HK-2 (cell line): ENCODE data around the gene ZNF789.
A peak's percentile ranks its signal among the peaks of the same experiment; 100 is the strongest.
"Not testable (repeated sequence)": the region's sequence is repeated elsewhere in the genome, so short reads cannot be mapped to it uniquely, and the experiment has no call there.

Experiments
- DNase-seq: peaks from one replicate; pipeline ENCODE4 v3.0.0-alpha.2; 2018; ENCODE audit not compliant: unreplicated experiment

The ZNF789 gene

GRCh38 chr7:99472561-99473314, at the start of gene ZNF789:
ZNF789 (plus strand) TSS chr7:99472890; CDS start chr7:99476457, 3,567 bp downstream.
- peak; percentile 98 for DNase-seq

- no peak for DNase-seq
These were observed 47.6 kb upstream of the ZNF789 start for GRCh38 chr7:99424932-99425730.

- no peak for DNase-seq
These were observed 43.6 kb upstream of the ZNF789 start for GRCh38 chr7:99428972-99429566.

GRCh38 chr7:99429756-99430155, 42.9 kb upstream of the ZNF789 start:
- no peak for DNase-seq

- not testable (repeated sequence) for DNase-seq
These were observed 40.7 kb upstream of the ZNF789 start for GRCh38 chr7:99431756-99432540.

- no peak for DNase-seq
These were observed 39.5 kb upstream of the ZNF789 start for GRCh38 chr7:99433158-99433557.

- DNase-seq, result no peak
These were observed 34.6 kb upstream of the ZNF789 start for GRCh38 chr7:99437946-99438572.

- DNase-seq, result peak; percentile 97
These were observed 33.9 kb upstream of the ZNF789 start, which contains the start of the genes CPSF4 and PTCD1 for GRCh38 chr7:99438573-99439480. CPSF4 (plus strand) TSS chr7:99438943; CDS start chr7:99439083, 140 bp downstream. PTCD1 (minus strand) TSS chr7:99438798; CDS start chr7:99435242, 3,556 bp downstream.

GRCh38 chr7:99440195-99440594, 32.5 kb upstream of the ZNF789 start:
- no peak for DNase-seq

GRCh38 chr7:99446096-99446495, 26.6 kb upstream of the ZNF789 start:
- DNase-seq, result no peak

GRCh38 chr7:99447943-99448342, 24.7 kb upstream of the ZNF789 start:
- DNase-seq, result no peak

GRCh38 chr7:99448855-99449254, 23.8 kb upstream of the ZNF789 start:
- no peak for DNase-seq

- no peak for DNase-seq
These were observed 23.4 kb upstream of the ZNF789 start for GRCh38 chr7:99449326-99449725.

- DNase-seq, result no peak
These were observed 20.8 kb upstream of the ZNF789 start for GRCh38 chr7:99451936-99452335.

- no peak for DNase-seq
These were observed 20.1 kb upstream of the ZNF789 start for GRCh38 chr7:99452541-99452940.

- no peak for DNase-seq
These were observed 19.6 kb upstream of the ZNF789 start for GRCh38 chr7:99453105-99453504.

GRCh38 chr7:99455874-99456273, 16.8 kb upstream of the ZNF789 start:
- DNase-seq, result no peak

- no peak for DNase-seq
These were observed 16.4 kb upstream of the ZNF789 start for GRCh38 chr7:99456288-99456687.

GRCh38 chr7:99457050-99457649, 15.5 kb upstream of the ZNF789 start:
- DNase-seq, result no peak
